ENCODE results near the gene LDLRAD3. TPM values are rescaled to one million over a fixed set of nuclear protein-coding genes. Genes with fewer than 3 reads are reported as not detected.

Gene LDLRAD3, protein sequence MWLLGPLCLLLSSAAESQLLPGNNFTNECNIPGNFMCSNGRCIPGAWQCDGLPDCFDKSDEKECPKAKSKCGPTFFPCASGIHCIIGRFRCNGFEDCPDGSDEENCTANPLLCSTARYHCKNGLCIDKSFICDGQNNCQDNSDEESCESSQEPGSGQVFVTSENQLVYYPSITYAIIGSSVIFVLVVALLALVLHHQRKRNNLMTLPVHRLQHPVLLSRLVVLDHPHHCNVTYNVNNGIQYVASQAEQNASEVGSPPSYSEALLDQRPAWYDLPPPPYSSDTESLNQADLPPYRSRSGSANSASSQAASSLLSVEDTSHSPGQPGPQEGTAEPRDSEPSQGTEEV
- 11.7 and 12.3 TPM in 2 replicates for total RNA-seq

DNA sequence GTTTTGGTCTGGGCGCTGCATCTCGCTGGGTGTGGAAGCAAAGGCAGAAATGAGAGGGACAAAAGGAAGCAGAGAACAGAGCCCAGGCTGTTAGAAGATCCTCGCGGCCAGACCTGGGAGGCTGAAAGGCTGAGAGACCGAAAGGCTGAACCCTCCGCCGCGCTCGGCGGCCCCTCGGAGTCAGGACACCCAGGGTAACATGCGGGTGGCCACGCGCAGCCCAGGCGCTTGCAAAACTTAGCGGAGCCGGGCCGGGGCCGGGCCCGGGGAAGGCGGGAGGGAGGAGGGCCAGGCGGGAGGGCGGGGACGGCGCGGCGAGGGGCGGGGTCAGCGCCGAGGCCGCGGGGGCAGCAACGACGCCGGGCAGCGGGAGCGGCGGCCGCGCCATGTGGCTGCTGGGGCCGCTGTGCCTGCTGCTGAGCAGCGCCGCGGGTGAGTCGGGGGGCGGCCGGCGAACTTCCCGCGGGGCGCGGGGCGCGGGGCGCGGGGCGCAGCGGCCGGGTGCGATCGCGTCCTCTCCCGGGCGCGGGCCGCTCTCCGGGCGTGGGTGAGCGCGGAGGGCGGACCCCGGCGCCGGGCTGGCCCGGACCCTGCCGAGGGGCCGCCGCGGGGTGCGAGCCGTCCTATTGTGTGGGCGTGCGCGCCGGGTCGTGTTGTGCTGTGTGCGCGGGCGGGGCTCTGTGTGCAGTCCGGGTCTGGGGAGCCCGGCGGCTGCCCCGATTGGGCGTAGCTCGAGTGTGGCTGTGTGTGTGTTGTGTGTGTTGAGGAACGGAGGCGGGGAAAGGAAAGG, at the start of gene LDLRAD3:
Gene LDLRAD3 (plus strand): TSS at position 350 of the 790 bp plus-strand sequence. CDS start 37 bp downstream, at position 387.

